Endothelial cell (in vitro differentiated cells): Measurements from ENCODE around the gene SLC6A18. TPM values are rescaled to one million over a fixed set of nuclear protein-coding genes. Genes with fewer than 3 reads are reported as not detected.

ENCODE experiments used
- DNase-seq: peaks from one replicate; pipeline ENCODE4 v3.0.0; 2021; ENCODE audit warnings: low spot score
- H3K27ac Mint-ChIP-seq: one replicate; pipeline ENCODE4 v1.8.0; 2021; ENCODE audit warnings: mixed read lengths, inconsistent platforms; ENCODE audit not compliant: unreplicated experiment
- H3K27me3 Mint-ChIP-seq: one replicate; pipeline ENCODE4 v1.8.0; 2021; ENCODE audit warnings: mild to moderate bottlenecking, moderate library complexity, mixed read lengths, inconsistent platforms; ENCODE audit not compliant: unreplicated experiment
- H3K36me3 Mint-ChIP-seq: one replicate; pipeline ENCODE4 v1.8.0; 2021; ENCODE audit warnings: mild to moderate bottlenecking, low read depth, mixed read lengths, inconsistent platforms; ENCODE audit not compliant: unreplicated experiment
- H3K4me1 Mint-ChIP-seq: one replicate; pipeline ENCODE4 v1.8.0; 2021; ENCODE audit warnings: mild to moderate bottlenecking, mixed read lengths, inconsistent platforms; ENCODE audit not compliant: unreplicated experiment
- H3K4me3 Mint-ChIP-seq: one replicate; pipeline ENCODE4 v1.8.0; 2021; ENCODE audit warnings: mild to moderate bottlenecking, mixed read lengths, inconsistent platforms; ENCODE audit not compliant: unreplicated experiment
- H3K9me3 Mint-ChIP-seq: one replicate; pipeline ENCODE4 v1.8.0; 2021; ENCODE audit warnings: mixed read lengths, inconsistent platforms; ENCODE audit not compliant: unreplicated experiment
- CTCF ChIP-seq: fragments of 200-600 bp; sonication (generic); IDR thresholded peaks from one replicate; pipeline ENCODE4 v1.5.0; 2021; ENCODE audit warnings: antibody characterized with exemption; ENCODE audit not compliant: unreplicated experiment
- total RNA-seq: library from RNA; stranded (reverse); fragmentation: NEBNext Ultra II Directional; extraction: Animal tissue kit (Norgen Biotek cat#: 25700); gene quantifications from one replicate; pipeline ENCODE4 v1.2.1, GENCODE V29; 2021; ENCODE audit not compliant: unreplicated experiment

The SLC6A18 gene
- total RNA-seq, 1 donor from 2014 or later = not detected

GRCh38 chr5:1199340-1199648, 25.9 kb upstream of the SLC6A18 start:
- Mint-ChIP-seq H3K36me3 (no peaks in the 10 kb centered on the region), H3K4me1 (no peaks in the 10 kb centered on the region), H3K27me3 (peaks cover 9% of the 10 kb centered on the region), H3K9me3 (no peaks in the 10 kb centered on the region), H3K27ac (no peak overlapping the region), H3K4me3 (no peak overlapping the region)
- no peak for TF ChIP-seq CTCF
- DNase-seq = no peak

DNA sequence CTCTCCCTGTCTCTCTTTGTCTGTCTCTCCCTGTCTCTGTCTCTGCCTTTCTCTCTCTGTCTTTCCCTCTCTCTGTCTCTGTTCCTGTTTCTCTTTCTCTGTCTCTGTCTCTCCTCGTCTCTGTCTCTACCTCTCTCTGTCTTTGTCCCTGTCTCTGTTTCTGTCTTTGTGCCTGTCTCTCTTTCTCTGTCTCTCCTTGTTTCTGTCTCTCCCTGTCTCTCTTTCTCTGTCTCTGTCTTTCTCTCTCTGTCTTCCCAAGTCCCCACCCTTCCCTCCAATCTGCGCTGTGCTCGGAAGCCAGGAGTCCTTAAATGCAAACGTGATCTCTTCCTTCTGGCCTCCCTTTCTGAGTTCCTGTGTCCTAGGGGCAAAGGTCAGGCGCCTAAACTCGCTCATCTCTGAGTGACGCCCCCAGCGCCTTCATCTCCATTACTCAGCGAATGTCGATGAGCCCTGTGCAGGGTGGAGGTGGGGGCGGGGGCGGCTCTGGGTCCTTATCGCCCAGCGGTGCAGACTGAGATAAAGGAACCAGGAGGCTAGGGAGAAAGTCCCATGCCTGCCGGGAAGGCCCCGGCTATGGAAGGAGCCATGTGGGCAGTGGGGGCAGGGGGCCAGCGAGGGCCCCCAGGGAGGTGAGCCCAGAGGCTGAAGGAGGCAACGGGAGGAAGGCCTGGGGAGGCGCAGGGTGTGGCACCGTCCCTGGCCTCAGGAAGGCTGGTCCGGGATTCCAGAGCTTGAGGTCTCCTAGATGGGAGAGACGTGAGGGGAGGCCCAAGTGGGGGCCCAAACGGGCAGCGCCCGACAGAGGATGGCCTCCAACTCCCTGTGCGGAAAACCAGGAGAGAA, 25.3 kb upstream of the SLC6A18 start:
- TF ChIP-seq CTCF = no peak
- H3K27ac Mint-ChIP-seq = no peak overlapping the region
- no peak overlapping the region for H3K4me3 Mint-ChIP-seq
- no peak for DNase-seq
- H3K9me3 Mint-ChIP-seq = no peaks in the 10 kb centered on the region
- H3K27me3 Mint-ChIP-seq = peaks cover 11% of the 10 kb centered on the region
- peaks cover 1% of the 10 kb centered on the region for H3K4me1 Mint-ChIP-seq
- no peaks in the 10 kb centered on the region for H3K36me3 Mint-ChIP-seq

DNA sequence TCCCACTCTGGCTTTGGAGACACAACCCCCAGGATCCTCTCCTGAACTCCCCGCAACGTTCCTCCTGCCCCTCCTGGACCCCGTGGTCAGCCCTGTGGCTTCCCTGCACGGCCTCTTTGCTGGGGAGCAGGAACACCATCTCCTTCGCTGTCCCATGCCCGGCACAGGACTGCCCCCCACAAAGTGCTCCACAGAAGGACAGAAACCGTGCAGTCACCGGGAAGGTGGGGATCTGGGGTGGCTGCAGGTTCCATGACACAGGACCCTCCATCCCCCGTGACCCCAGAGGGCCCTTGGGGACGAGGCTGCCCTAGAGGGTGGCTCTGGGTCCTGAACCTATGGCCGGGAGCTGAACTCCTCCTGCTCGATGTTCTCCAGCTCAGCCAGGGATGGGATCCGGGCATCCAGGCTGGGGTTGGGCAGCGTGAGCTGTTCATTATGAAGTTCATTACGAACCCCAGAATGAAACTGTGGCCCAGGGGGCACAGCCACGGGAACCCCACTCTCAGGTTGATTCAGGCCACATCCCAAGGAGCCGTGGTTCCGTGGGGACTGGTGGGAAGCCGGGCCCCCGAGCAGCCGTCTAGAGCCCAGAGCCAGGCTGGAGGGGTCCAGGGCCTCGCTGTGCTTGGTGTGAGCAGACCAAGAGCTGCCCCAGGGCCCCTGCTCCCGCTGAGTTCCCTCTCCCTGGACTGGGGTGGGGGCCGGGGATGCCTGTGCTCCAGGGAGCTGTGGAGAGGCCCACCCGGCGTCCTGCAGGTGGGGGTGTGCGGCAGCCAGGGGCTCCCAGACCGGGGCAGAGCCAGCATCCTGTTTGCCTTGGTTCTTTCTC, 24.5 kb upstream of the SLC6A18 start:
- Mint-ChIP-seq H3K36me3 (no peaks in the 10 kb centered on the region), H3K27me3 (peaks cover 18% of the 10 kb centered on the region), H3K4me1 (peaks cover 3% of the 10 kb centered on the region), H3K27ac (no peak overlapping the region), H3K9me3 (no peaks in the 10 kb centered on the region), H3K4me3 (no peak overlapping the region)
- no peak for TF ChIP-seq CTCF
- no peak for DNase-seq

GRCh38 chr5:1201327-1202025, 23.7 kb upstream of the SLC6A18 start, which contains the start of gene SLC6A19:
Gene SLC6A19, plus strand, starts transcription at chr5:1201595. Its CDS starts 56 bp downstream, at chr5:1201651.
- Mint-ChIP-seq H3K27ac (no peak within 1 kb of the TSS), H3K36me3 (no peaks in the 10 kb centered on the region), H3K27me3 (peaks cover 14% of the 10 kb centered on the region), H3K4me3 (no peak within 1 kb of the TSS), H3K4me1 (peaks cover 3% of the 10 kb centered on the region), H3K9me3 (no peaks in the 10 kb centered on the region)
- no peak for DNase-seq
- TF ChIP-seq CTCF = no peak
